HepG2 (cell line): ENCODE data around the gene CAPZA1. TPM values are rescaled to one million over a fixed set of nuclear protein-coding genes. Genes with fewer than 3 reads are reported as not detected.

Experiments used
- ATAC-seq: fragments of 200-7000 bp; cut with Tn5 transposase; 3 replicates; pipeline ENCODE4 v1.9.1; 2020; ENCODE audit warnings: mild to moderate bottlenecking, moderate library complexity
- BruUV-seq: library from RNA; stranded (reverse); fragments of 400-500 nt; replicated peaks from 2 replicates; lab custom pipeline; 2021; lab: Mats Ljungman, UMichigan
- CTCF ChIA-PET: fragments of 300-600 bp; formaldehyde crosslinking; extraction: SDS; loops from one replicate; lab custom pipeline; 2021; ENCODE audit warnings: low total read pairs, inconsistent platforms, low intra/inter-chr PET ratio; lab: Yijun Ruan, JAX
- POLR2A ChIA-PET: fragments of 350-600 bp; sonication (Branson Sonifier 250); formaldehyde crosslinking; loops from one replicate; lab custom pipeline; 2020; ENCODE audit warnings: antibody characterized with exemption, inconsistent platforms; lab: Yijun Ruan, JAX
- DNase-seq: peaks from one replicate; pipeline ENCODE4 v3.0.0-alpha.2; 2015; ENCODE audit warnings: low spot score
- FAIRE-seq: peaks from 3 replicates; lab custom pipeline; 2011; peaks lifted over from hg19 to GRCh38; lab: Jason Lieb, UNC
- H2AFZ ChIP-seq: one replicate; pipeline ENCODE4 v1.6.1; 2011; ENCODE audit warnings: low read length, inconsistent platforms
- H3K27ac ChIP-seq: fragments of 300-600 bp; 3 replicates; pipeline ENCODE4 v1.8.0; 2011; ENCODE audit warnings: mixed run types, mild to moderate bottlenecking, mixed read lengths, low read length, inconsistent platforms; ENCODE audit not compliant: insufficient read depth; ENCODE audit errors: extremely low read length
- H3K27me3 ChIP-seq, 2 experiments: fragments of 200-600 bp in 1 of 2; 2 replicates in 1 of 2; 3 replicates in 1 of 2; pipeline versions ENCODE4 v1.6.0 to v1.8.0; 2011; ENCODE audit warnings: low read length in 2 of 2, mild to moderate bottlenecking in 2 of 2, moderate library complexity in 2 of 2, inconsistent platforms in 1 of 2; ENCODE audit not compliant: insufficient read depth in 2 of 2, control insufficient read depth in 1 of 2
- H3K36me3 ChIP-seq, 2 experiments: fragments of 200-600 bp in 1 of 2; replicated peaks in 1 of 2; 2 replicates in 1 of 2; 3 replicates in 1 of 2; pipeline versions ENCODE4 v1.5.1 to v1.8.0; 2011; ENCODE audit warnings: low read length in 2 of 2, inconsistent platforms in 1 of 2; ENCODE audit not compliant: insufficient read depth in 2 of 2, control insufficient read depth in 1 of 2
- H3K4me1 ChIP-seq: 2 replicates; pipeline ENCODE4 v1.5.1; 2012; ENCODE audit warnings: low read length, inconsistent platforms; ENCODE audit not compliant: insufficient read depth
- H3K4me2 ChIP-seq: 2 replicates; pipeline ENCODE4 v1.6.0; 2011; ENCODE audit warnings: low read depth, low read length, inconsistent platforms
- H3K4me3 ChIP-seq, 3 experiments: fragments of 200-600 bp in 1 of 3; sonication (generic), shearing (Covaris generic) in 1 of 3; replicated peaks in 1 of 3; 2 replicates each; pipeline ENCODE4 v1.5.1; 2011 to 2016; ENCODE audit warnings: low read length in 3 of 3, inconsistent platforms in 2 of 3, low read depth in 2 of 3, mild to moderate bottlenecking in 2 of 3, control low read depth in 1 of 3, mixed read lengths in 1 of 3; ENCODE audit not compliant: insufficient read depth in 1 of 3
- H3K79me2 ChIP-seq: one replicate; pipeline ENCODE4 v1.6.1; 2011; ENCODE audit warnings: low read length, inconsistent platforms; ENCODE audit not compliant: insufficient read depth
- H3K9ac ChIP-seq: 2 replicates; pipeline ENCODE4 v1.6.0; 2011; ENCODE audit warnings: mild to moderate bottlenecking, low read depth, low read length, inconsistent platforms; ENCODE audit not compliant: insufficient read depth
- H3K9me3 ChIP-seq: 2 replicates; pipeline ENCODE4 v1.5.1; 2012; ENCODE audit warnings: mild to moderate bottlenecking, low read length
- H4K20me1 ChIP-seq: 2 replicates; pipeline ENCODE4 v1.6.0; 2011; ENCODE audit warnings: inconsistent platforms, mild to moderate bottlenecking, low read length, moderate library complexity; ENCODE audit not compliant: insufficient read depth
- FOXA1 ChIP-seq, 2 experiments: fragments of 450-650 bp in 1 of 2; sonication (generic) in 1 of 2; formaldehyde crosslinking in 1 of 2; IDR thresholded peaks; 2 replicates each; pipeline versions ENCODE4 v1.4.0 to v1.6.1; 2016 to 2020; ENCODE audit warnings: missing genetic modification reagents in 1 of 2
- FOXA3 ChIP-seq: IDR thresholded peaks from 2 replicates; pipeline ENCODE4 v1.6.1; 2016; ENCODE audit warnings: missing genetic modification reagents, missing compliant biosample characterization
- FOXC1 ChIP-seq: sonication (generic); formaldehyde crosslinking; IDR thresholded peaks from 2 replicates; pipeline ENCODE4 v1.8.0; 2022; ENCODE audit warnings: mild to moderate bottlenecking, missing genetic modification reagents, borderline replicate concordance
- HBP1 ChIP-seq: IDR thresholded peaks from 2 replicates; pipeline ENCODE4 v1.6.1; 2016; ENCODE audit warnings: low read depth, control low read depth
- HDAC2 ChIP-seq: sonication (generic); formaldehyde crosslinking; IDR thresholded peaks from 2 replicates; pipeline ENCODE4 v1.4.0; 2020; ENCODE audit warnings: missing genetic modification reagents
- NCOA2 ChIP-seq: sonication (generic); formaldehyde crosslinking; IDR thresholded peaks from 2 replicates; pipeline ENCODE4 v1.8.0; 2022; ENCODE audit warnings: inconsistent platforms
- PATZ1 ChIP-seq: sonication (generic); formaldehyde crosslinking; IDR thresholded peaks from 2 replicates; pipeline ENCODE4 v1.4.0; 2020; ENCODE audit warnings: missing genetic modification reagents
- PAXIP1 ChIP-seq: sonication (generic); formaldehyde crosslinking; conservative IDR thresholded peaks from 2 replicates; pipeline ENCODE4 v1.4.0; 2020; ENCODE audit warnings: mild to moderate bottlenecking, missing genetic modification reagents, moderate library complexity
- REXO4 ChIP-seq: sonication (generic); formaldehyde crosslinking; IDR thresholded peaks from 2 replicates; pipeline ENCODE4 v1.8.0; 2022; ENCODE audit warnings: missing genetic modification reagents, mild to moderate bottlenecking, borderline replicate concordance
- SALL1 ChIP-seq: sonication (generic); formaldehyde crosslinking; IDR thresholded peaks from 2 replicates; pipeline ENCODE4 v1.8.0; 2022; ENCODE audit warnings: mild to moderate bottlenecking, missing genetic modification reagents
- TAF15 ChIP-seq: fragments of 200-400 bp; formaldehyde crosslinking; IDR thresholded peaks from one replicate; pipeline ENCODE4 v1.6.1; 2018; ENCODE audit warnings: mild to moderate bottlenecking, low read depth, low read length; ENCODE audit not compliant: poor library complexity, severe bottlenecking
- TEAD3 ChIP-seq: optimal IDR thresholded peaks from 2 replicates; pipeline ENCODE3; 2016; ENCODE audit warnings: borderline replicate concordance
- ZFP90 ChIP-seq: sonication (generic); formaldehyde crosslinking; IDR thresholded peaks from 2 replicates; pipeline ENCODE4 v1.8.0; 2022; ENCODE audit warnings: missing genetic modification reagents, mild to moderate bottlenecking, inconsistent platforms, borderline replicate concordance
- WGBS: methylation state at CpG from one replicate; pipeline ENCODE4 v1.1.6; 2017; ENCODE audit warnings: low lambda C conversion rate; 5-methylcytosine and 5-hydroxymethylcytosine counted together
- in situ Hi-C: cut with HindIII; loops from 2 replicates; pipeline ENCODE4 v1.10.0; 2017; ENCODE audit warnings: low pct_unique_long_range_greater_than_20kb; ENCODE audit not compliant: extremely low pct_ligation_motif_present
- intact Hi-C: fragments of 100-400 bp; cut with micrococcal nuclease; formaldehyde crosslinking; loops from one replicate; pipeline ENCODE4 v1.10.0; 2022; ENCODE audit not compliant: unreplicated experiment
- polyA plus RNA-seq, 8 experiments: library from polyadenylated mRNA; depleted of rRNA in 3 of 8; stranded (reverse) in 7 of 8; unstranded in 1 of 8; fragments of >200 nt; fragmentation: Illumina TruSeq in 4 of 8; extraction: Trizol in 4 of 8; gene quantifications; 2 replicates each; pipeline versions ENCODE4 v1.2.1 to v1.2.3, GENCODE V29; 2011 to 2016; ENCODE audit warnings: low read depth in 4 of 8, missing spikeins in 1 of 8, mixed read lengths in 1 of 8; ENCODE audit not compliant: insufficient read depth in 1 of 8
- total RNA-seq, 5 experiments: library from RNA; depleted of rRNA; stranded (reverse); fragments of >200 nt; fragmentation: Illumina TruSeq; extraction: Trizol; gene quantifications; 2 replicates each; pipeline ENCODE4 v1.2.3, GENCODE V29; 2016; ENCODE audit warnings: low read depth in 1 of 5

Gene CAPZA1
- total and polyA plus RNA-seq, 2 of the 13 experiments (the other 11 are each of a cell fraction or from before 2014, with no cell fraction given), result 67.0 to 117 TPM

GRCh38 chr1:112637254-112638109 lies 17.9 kb downstream of the CAPZA1 start:
- Histone ChIP-seq H3K27ac (peak overlapping the region; percentile 64), H4K20me1 (peaks cover 50% of the 10 kb centered on the region), H3K9ac (no peak overlapping the region), H2AFZ (no peak overlapping the region), H3K9me3 (no peaks in the 10 kb centered on the region), H3K27me3 (no peaks in the 10 kb centered on the region), H3K4me2 (peak overlapping the region; percentile 48), H3K36me3 (no peaks in the 10 kb centered on the region; a peak in 1 of 5 replicates), H3K4me3 (no peak overlapping the region; a peak in 1 of 6 replicates), H3K79me2 (peaks cover 78% of the 10 kb centered on the region), H3K4me1 (peaks cover 78% of the 10 kb centered on the region)
- no TSS peak for BruUV-seq
- in situ Hi-C loops (no loop called here), intact Hi-C loops (no loop called here)
- POLR2A ChIA-PET, result interaction anchor here (1.0 to 2.2 kb wide), 6 partner anchors 10 to 67 kb away, joined by 3 to 13 read pairs (median 6); partner anchors contain the start of genes MOV10 and ST7L
- ATAC-seq (peak; percentile 84), FAIRE-seq (no peak), DNase-seq (peak; percentile 80)
- CTCF ChIA-PET, result no interaction called here
- 15% methylated on average over 4 of the region's 4 CpGs for WGBS
- TF ChIP-seq FOXA3 (CRISPR knock-in tag), result peak; percentile 16; the same call in 1 of the 2 replicates
- TF ChIP-seq TAF15, result no peak
- TF ChIP-seq PAXIP1 (CRISPR knock-in tag), result no peak
- TF ChIP-seq ZFP90 (CRISPR knock-in tag), result peak; percentile 94
- 0 out of 2 replicates have a peak, but pooled peaks have one; percentile 21 for TF ChIP-seq PATZ1 (CRISPR knock-in tag)
- no peak for TF ChIP-seq HBP1 (CRISPR knock-in tag)
- TF ChIP-seq REXO4 (CRISPR knock-in tag), result no peak
- no peak for TF ChIP-seq FOXC1 (CRISPR knock-in tag)
- no peak for TF ChIP-seq FOXA1 (IDR thresholded peaks at IDR 0.05)
- 0 out of 2 replicates have a peak, but pooled peaks have one; percentile 13 for TF ChIP-seq FOXA1 (CRISPR knock-in tag; IDR thresholded peaks at IDR 0.05)
- TF ChIP-seq HDAC2 (CRISPR knock-in tag), result 0 out of 2 replicates have a peak, but pooled peaks have one; percentile 17
- TF ChIP-seq NCOA2 (CRISPR knock-in tag), result 0 out of 2 replicates have a peak, but pooled peaks have one; percentile 21
- TF ChIP-seq SALL1 (CRISPR knock-in tag), result peak; percentile 20
- peak; percentile 59 for TF ChIP-seq TEAD3 (CRISPR knock-in tag)
